Islet precursor cell (in vitro differentiated cells): Measurements from ENCODE around the gene RBBP6.
A peak's percentile ranks its signal among the peaks of the same experiment; 100 is the strongest.

Experiments used
- DNase-seq: peaks from one replicate; pipeline ENCODE4 v3.0.0-alpha.2; 2018

Gene RBBP6

DNA sequence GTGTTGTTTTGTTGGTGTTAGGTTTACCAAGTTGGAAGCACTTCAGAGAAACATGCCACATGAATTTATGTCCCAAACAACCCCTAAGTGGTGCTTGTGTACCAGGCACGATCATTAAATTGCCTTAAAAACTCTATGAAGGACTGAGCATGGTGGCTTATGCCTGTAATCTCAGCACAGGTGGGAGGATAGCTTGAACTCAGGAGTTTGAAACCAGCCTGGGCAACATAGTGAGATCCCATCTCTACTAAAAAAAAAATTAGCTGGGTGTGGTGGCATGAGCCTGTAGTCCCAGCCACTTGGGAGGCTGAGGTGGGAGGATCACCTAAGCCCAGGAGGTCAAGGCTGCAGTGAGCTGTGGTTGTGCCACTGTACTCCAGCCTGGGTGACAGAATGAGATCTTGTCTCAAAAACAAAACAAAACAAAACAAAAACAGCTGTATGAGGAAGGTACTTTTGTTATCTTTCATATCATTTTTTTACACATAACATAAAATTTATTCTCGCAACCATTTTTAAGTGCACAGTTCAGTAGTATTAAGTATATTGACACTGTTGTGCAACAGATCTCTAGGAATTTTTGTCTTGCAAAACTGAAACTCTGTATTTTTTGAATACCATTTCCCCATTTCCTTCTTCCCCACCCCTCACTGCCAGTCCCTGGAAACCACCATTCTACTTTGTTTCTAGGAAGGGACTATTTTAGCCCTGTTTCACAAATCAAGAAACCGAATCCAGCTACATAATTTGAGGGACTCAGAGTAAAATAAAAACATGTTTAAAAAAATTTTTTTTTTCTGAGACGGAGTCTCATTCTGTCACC lies 14.3 kb upstream of the RBBP6 start:
- no peak for DNase-seq

DNA sequence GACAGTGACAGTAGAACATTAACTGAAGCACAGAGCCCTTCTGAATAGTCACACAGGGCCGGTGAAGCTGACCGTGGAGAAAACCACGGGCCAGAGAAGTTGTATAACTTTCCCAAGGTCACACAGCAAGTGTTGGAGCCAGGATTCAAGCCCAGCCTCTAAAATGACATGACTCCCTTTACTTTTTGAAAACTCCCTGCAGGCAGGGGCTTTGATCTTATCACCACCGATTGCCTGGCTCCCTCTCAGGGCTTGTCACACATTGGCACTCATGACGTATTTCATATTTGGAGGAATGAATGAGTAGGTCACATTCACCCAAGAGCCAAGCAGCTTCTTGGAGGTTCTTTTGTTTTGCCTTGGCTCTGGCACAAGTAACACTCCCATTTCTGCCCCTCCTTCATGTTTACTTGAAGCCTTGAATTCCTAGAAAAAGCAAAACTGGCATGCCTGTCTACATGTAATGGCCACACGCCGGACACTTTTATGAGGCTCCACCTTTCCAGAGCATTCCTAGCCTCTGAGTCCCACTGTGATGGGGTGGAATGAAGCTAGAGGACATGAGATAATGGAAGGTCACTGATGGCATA lies 13.3 kb upstream of the RBBP6 start:
- peak; percentile 95 for DNase-seq

DNA sequence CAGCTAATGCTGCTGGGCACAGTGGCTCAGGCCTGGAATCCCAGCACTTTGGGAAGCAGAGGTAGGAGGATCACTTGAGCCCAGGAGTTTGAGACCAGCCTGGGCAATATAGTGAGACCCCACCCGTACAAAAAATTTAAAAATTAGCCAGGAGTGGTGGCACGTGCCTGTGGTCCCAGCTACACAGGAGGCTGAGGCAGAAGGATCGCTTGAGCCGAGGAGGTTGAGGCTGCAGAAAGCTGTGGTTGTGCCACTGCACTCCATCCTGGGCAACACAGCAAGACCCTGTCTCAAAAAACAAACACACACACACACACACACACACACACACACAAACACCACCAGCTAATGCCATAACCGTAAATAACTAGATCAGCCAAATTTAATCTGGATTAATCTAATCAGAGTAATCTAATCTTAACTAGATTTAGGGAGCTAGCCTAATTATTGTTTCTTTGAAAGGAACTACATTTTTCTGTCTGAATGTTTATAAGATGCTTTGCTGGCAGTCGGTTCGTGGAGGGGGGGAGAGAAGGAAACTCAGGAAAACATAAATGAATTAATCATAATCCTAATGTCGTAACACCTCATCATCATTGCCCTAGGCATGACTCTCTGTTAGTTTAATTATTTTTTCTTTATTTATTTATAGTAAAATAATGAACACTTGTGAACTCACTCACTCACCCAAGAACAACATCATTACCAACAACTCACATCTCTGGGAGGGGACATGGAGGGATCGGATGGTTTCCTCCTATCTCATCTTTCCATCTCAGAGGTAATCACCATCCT lies 12.5 kb upstream of the RBBP6 start:
- DNase-seq: no peak

DNA sequence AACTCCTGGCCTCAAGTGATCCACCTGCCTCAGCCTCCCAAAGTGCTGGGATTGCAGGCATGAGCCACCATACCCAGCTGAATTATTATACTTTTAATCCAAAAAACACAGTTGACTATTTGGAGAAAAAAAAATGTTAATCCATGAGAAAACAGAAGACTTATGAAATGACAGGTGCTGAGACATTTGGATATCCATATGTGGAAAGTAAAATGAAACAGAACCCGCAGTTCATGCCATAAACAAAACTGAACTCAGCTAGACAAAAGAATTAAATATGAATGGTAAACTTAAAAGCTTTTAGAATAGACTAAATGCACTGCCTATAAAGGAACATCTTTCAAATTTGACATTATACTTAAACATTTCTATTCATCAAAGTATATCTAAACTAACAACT lies 8.2 kb upstream of the RBBP6 start:
- no peak for DNase-seq

GRCh38 chr16:24534620-24535019 lies 4.7 kb upstream of the RBBP6 start:
- no peak for DNase-seq

GRCh38 chr16:24535827-24536226 lies 3.5 kb upstream of the RBBP6 start:
- DNase-seq: no peak

DNA sequence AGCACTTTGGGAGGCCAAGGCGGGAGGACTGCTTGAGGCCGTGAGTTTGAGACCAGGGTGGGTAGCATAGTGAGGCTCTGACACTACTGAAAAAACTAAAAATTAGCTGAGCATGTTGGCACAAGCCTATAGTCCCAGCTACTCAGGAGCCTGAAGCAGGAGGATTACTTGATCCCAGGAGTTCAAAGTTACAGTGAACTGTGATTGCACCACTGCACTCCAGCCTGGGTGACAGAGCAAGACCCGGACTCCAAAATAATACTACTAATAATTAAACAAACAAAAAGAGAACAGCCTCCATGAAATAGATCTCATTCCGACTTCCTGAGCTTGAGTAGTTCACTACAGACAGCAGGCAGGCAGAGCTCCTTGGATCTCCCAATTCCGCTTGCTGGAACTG lies 2.7 kb upstream of the RBBP6 start:
- no peak for DNase-seq

GRCh38 chr16:24537474-24538337 lies 1.7 kb upstream of the RBBP6 start:
- DNase-seq: no peak

- no peak for DNase-seq
Observed at GRCh38 chr16:24538756-24539294, 541 bp upstream of the RBBP6 start.

GRCh38 chr16:24539850-24540601 lies 660 bp downstream of the RBBP6 start:
- no peak for DNase-seq

DNA sequence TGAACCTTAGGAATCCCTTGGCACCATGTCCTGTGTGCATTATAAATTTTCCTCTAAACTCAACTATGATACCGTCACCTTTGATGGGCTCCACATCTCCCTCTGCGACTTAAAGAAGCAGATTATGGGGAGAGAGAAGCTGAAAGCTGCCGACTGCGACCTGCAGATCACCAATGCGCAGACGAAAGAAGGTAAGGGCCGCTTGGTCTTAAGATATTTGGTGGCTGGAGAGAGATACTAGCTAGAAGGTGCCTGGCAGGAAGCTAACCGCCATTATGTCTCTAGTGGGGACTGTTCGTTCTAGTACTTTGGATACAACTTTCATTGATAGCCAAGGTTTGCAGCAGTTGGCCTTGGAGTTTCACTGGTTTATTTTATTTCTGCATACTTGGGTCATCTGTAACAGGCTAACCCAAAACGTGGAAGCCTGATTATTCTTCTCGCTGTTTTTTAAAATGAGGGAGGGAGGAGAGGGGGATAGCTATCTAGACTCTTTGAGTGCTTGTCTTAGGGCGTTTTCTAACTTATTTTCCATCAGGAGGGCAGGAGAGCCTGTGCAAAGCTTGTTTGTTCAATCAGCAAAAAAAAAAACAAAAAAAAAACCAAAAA lies 1.3 kb downstream of the RBBP6 start:
- no peak for DNase-seq

GRCh38 chr16:24541233-24541933 lies 2.0 kb downstream of the RBBP6 start:
- no peak for DNase-seq

- DNase-seq: no peak
Observed at GRCh38 chr16:24543949-24544348, 4.6 kb downstream of the RBBP6 start.

GRCh38 chr16:24544640-24545039 lies 5.3 kb downstream of the RBBP6 start:
- DNase-seq: no peak

DNA sequence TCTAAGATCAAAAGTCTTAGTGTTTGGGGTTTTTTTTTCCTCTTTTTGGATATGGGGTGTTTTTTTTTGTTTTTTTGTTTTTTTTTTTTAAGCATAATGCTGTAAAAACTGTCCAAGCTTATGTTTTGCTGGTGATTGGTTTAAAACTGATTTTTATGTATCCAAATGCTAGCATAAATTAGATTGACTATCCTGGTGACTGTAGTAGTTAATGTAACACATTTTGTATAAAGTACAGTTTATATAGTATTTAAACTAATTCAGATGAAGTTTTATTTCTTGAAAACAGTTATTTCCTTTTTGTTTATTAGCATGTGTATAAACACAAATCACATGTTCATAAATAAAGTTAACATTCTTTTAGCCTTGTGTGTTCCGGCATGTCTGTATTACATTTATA lies 10.9 kb downstream of the RBBP6 start:
- no peak for DNase-seq

- DNase-seq: no peak
Observed at GRCh38 chr16:24552705-24553246, 13.4 kb downstream of the RBBP6 start.

DNA sequence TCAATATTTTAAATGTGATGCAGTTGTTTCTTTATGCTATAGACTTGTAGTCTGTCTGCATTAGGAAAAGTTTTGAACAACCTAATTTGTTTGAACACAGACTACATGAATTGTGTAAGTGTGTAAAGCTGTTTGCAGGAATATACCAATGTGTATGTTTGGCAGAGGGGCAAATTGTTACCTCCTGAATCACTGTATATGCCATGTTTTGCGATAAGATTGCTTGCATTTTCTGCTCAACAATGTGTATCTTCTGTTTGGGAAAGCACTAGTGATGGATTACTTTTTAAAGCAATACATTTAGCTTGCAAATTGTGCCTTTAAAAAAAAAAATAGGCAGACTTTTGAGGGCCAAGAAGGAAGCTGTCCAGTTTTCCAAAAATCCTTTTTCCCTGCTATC lies 14.6 kb downstream of the RBBP6 start:
- DNase-seq: no peak

- DNase-seq: no peak
Observed at GRCh38 chr16:24555346-24555872, 16.0 kb downstream of the RBBP6 start.

GRCh38 chr16:24562811-24563210 lies 23.4 kb downstream of the RBBP6 start:
- no peak for DNase-seq

DNA sequence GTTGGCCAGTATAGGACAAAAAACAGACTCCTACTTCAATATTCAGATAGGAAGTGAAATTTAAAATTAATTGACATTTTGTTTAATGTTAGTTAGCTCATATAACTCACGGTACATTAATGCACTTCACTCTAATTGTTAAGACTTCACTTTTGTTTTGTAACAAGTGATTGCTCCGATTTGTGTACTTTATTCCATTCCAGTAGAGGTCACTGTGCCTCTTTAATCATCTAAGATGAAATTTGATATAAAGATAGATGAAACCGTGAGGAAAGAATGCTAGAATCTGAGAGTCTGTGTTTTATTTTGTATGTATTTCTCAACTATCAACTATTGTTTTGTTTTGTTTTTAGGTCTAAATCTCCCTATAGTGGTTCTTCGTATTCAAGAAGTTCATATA lies 29.0 kb downstream of the RBBP6 start:
- no peak for DNase-seq
